H1 (cell line): Measurements from ENCODE around the gene FAM240A. TPM values are rescaled to one million over a fixed set of nuclear protein-coding genes. Genes with fewer than 3 reads are reported as not detected.

ENCODE experiments used
- EP300 ChIP-seq, 2 experiments: IDR thresholded peaks; 1 replicate in 1 of 2; 2 replicates in 1 of 2; pipeline ENCODE4 v1.6.1; 2011 to 2012; ENCODE audit warnings: low read depth in 2 of 2, low read length in 2 of 2, mild to moderate bottlenecking in 2 of 2, borderline replicate concordance in 1 of 2, inconsistent platforms in 1 of 2, moderate library complexity in 1 of 2
- HDAC2 ChIP-seq, 2 experiments: fragments of 300-600 bp in 1 of 2; sonication (generic) in 1 of 2; IDR thresholded peaks; 2 replicates each; pipeline ENCODE4 v1.6.1; 2011 to 2012; ENCODE audit warnings: low read depth in 2 of 2, low read length in 2 of 2, mild to moderate bottlenecking in 2 of 2, moderate library complexity in 2 of 2, borderline replicate concordance in 1 of 2, inconsistent platforms in 1 of 2
- HDAC6 ChIP-seq: IDR thresholded peaks from one replicate; pipeline ENCODE4 v1.7.1; 2012; ENCODE audit warnings: low read depth, mild to moderate bottlenecking, inconsistent platforms, low read length, moderate library complexity
- PHF8 ChIP-seq: fragments of 200-600 bp; sonication (generic); conservative IDR thresholded peaks from 2 replicates; pipeline ENCODE4 v1.7.1; 2012; ENCODE audit warnings: low read depth, mild to moderate bottlenecking, inconsistent platforms, low read length, moderate library complexity
- POLR2A ChIP-seq, 2 experiments: IDR thresholded peaks; 1 replicate in 1 of 2; 2 replicates in 1 of 2; pipeline ENCODE4 v1.6.1; 2011; ENCODE audit warnings: low read depth in 2 of 2, low read length in 2 of 2, mild to moderate bottlenecking in 2 of 2; ENCODE audit errors: control extremely low read depth in 1 of 2
- SP4 ChIP-seq: IDR thresholded peaks from 2 replicates; pipeline ENCODE4 v1.6.1; 2012; ENCODE audit warnings: low read length, inconsistent platforms
- TAF1 ChIP-seq: IDR thresholded peaks from 2 replicates; pipeline ENCODE4 v1.6.1; 2011; ENCODE audit warnings: mild to moderate bottlenecking, low read depth, low read length
- TCF12 ChIP-seq: IDR thresholded peaks from 2 replicates; pipeline ENCODE4 v1.6.1; 2011; ENCODE audit warnings: low read depth, mild to moderate bottlenecking, low read length
- polyA plus RNA-seq, 7 experiments: library from polyadenylated mRNA; depleted of rRNA in 3 of 7; stranded (reverse) in 5 of 7; unstranded in 2 of 7; fragments of >200 nt in 5 of 7; fragments of 200-250 nt in 2 of 7; gene quantifications; 1 replicate in 5 of 7; 2 replicates in 1 of 7; 4 replicates in 1 of 7; pipeline versions ENCODE4 v1.2.1 to v1.2.3, GENCODE V29; 2011 to 2013; ENCODE audit warnings: missing spikeins in 2 of 7, mixed read lengths in 2 of 7
- total RNA-seq: library from RNA; stranded (reverse); fragmentation: NEBNext Ultra II Directional; extraction: Animal tissue kit (Norgen Biotek cat#: 25700); gene quantifications from 2 replicates; pipeline ENCODE4 v1.2.1, GENCODE V29; 2021
- TF ChIP-seq, protein P1 (sequence below): IDR thresholded peaks from 2 replicates; pipeline ENCODE4 v1.6.1; 2012; ENCODE audit warnings: inconsistent platforms
- TF ChIP-seq, protein P2 (sequence below): IDR thresholded peaks from 2 replicates; pipeline ENCODE4 v1.6.1; 2011; ENCODE audit warnings: low read length, improper control_type of control experiment

Gene FAM240A
- total and polyA plus RNA-seq, 2 of the 8 experiments (the other 6 are each of a cell fraction or from before 2014, with no cell fraction given) = 0.08 TPM; not detected in 1

DNA sequence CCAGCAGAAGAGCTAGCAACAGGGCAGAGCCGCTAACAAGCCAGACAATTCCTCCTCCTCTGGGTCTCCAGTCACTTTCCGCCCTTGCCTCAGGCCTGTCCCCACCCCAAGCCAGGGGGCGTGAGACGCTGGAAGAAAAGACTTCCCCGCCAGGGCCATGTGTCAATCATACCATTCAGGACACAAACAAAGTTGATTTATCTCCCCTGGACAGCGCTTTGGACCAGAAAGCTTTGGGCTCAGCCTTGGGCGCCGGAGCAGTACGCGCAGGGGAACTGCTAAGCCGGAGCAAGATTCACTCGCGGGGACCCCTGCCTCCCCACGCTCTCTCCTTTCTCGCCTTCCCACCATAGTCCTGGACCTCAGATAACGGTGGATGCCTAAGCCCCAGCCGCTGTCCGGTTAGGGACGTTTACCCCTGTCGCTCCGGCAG is 46.7 kb upstream of the FAM240A start (continued):
- TF ChIP-seq HDAC6 (no peak), TCF12 (no peak), HDAC2 (IDR thresholded peaks at IDR 0.05; ENCODE audit: borderline replicate concordance in 1 of 2, low read depth in 2 of 2, low read length in 2 of 2) (0 out of 4 replicates have a peak, but pooled peaks of 1 of the 2 experiments have one; percentile 7), TAF1 (0 out of 2 replicates have a peak, but pooled peaks have one; percentile 19), SP4 (no peak), PHF8 (no peak), EP300 (IDR thresholded peaks at IDR 0.05; ENCODE audit: borderline replicate concordance in 1 of 2, low read depth in 2 of 2, low read length in 2 of 2) (no peak), POLR2A (IDR thresholded peaks at IDR 0.05; ENCODE audit: control extremely low read depth in 1 of 2, low read depth in 2 of 2, low read length in 2 of 2) (no peak)
- TF ChIP-seq, protein P1, sequence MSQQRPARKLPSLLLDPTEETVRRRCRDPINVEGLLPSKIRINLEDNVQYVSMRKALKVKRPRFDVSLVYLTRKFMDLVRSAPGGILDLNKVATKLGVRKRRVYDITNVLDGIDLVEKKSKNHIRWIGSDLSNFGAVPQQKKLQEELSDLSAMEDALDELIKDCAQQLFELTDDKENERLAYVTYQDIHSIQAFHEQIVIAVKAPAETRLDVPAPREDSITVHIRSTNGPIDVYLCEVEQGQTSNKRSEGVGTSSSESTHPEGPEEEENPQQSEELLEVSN = peak; percentile 19; the same call in 1 of the 2 replicates
- TF ChIP-seq, protein P2, sequence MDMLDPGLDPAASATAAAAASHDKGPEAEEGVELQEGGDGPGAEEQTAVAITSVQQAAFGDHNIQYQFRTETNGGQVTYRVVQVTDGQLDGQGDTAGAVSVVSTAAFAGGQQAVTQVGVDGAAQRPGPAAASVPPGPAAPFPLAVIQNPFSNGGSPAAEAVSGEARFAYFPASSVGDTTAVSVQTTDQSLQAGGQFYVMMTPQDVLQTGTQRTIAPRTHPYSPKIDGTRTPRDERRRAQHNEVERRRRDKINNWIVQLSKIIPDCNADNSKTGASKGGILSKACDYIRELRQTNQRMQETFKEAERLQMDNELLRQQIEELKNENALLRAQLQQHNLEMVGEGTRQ = no peak
